C4-2B (cell line): ENCODE results near the gene CHD9NB.
"Not testable (repeated sequence)": the region's sequence is repeated elsewhere in the genome, so short reads cannot be mapped to it uniquely, and the experiment has no call there.

Experiments
- H3K27ac ChIP-seq: fragments of 450-650 bp; 2 replicates; pipeline ENCODE4 v1.5.1; 2017
- CTCF ChIP-seq: fragments of 450-650 bp; conservative IDR thresholded peaks from 2 replicates; pipeline ENCODE4 v1.5.1; 2017; ENCODE audit warnings: mild to moderate bottlenecking
- ZFX ChIP-seq: fragments of 450-650 bp; IDR thresholded peaks from 2 replicates; pipeline ENCODE4 v1.6.1; 2017

Gene CHD9NB

GRCh38 chr16:53082509-53082908, 29.8 kb upstream of the CHD9NB start:
- H3K27ac ChIP-seq: no peak overlapping the region
- TF ChIP-seq ZFX (no peak), CTCF (no peak)

- TF ChIP-seq CTCF (no peak), ZFX (no peak)
- no peak overlapping the region for H3K27ac ChIP-seq
These were observed 29.1 kb upstream of the CHD9NB start for GRCh38 chr16:53081686-53082407.

- TF ChIP-seq ZFX: no peak
- TF ChIP-seq CTCF: no peak
- peak overlapping the region; percentile 8 for H3K27ac ChIP-seq
These were observed 28.3 kb upstream of the CHD9NB start for GRCh38 chr16:53081032-53081424.

GRCh38 chr16:53080345-53081031, 27.8 kb upstream of the CHD9NB start:
- TF ChIP-seq CTCF: no peak
- peak overlapping the region; percentile 8 for H3K27ac ChIP-seq

GRCh38 chr16:53078765-53079485, 26.2 kb upstream of the CHD9NB start:
- TF ChIP-seq ZFX (no peak), CTCF (no peak)
- no peak overlapping the region for H3K27ac ChIP-seq

- TF ChIP-seq CTCF (no peak), ZFX (no peak)
These were observed 25.6 kb upstream of the CHD9NB start for GRCh38 chr16:53078247-53078646.

GRCh38 chr16:53075461-53075860, 22.8 kb upstream of the CHD9NB start:
- not testable (repeated sequence) for H3K27ac ChIP-seq

More at GRCh38 chr16:53078247-53078646, 25.6 kb upstream of the CHD9NB start:
- H3K27ac ChIP-seq: no peak overlapping the region

- not testable (repeated sequence) for H3K27ac ChIP-seq
These were observed 21.6 kb upstream of the CHD9NB start for GRCh38 chr16:53074296-53074695.
